Prostate gland (tissue), 2 donors: Measurements from ENCODE around the gene WDR83.

Source experiments
- CTCF ChIP-seq, 4 experiments: fragments of 200-600 bp in 2 of 4; fragments of 450-650 bp in 2 of 4; sonication (generic) in 2 of 4; IDR thresholded peaks; 1 replicate in 3 of 4; 2 replicates in 1 of 4; pipeline ENCODE4 v1.5.1; 2016 to 2019; ENCODE audit warnings: antibody characterized with exemption in 4 of 4, mild to moderate bottlenecking in 2 of 4, moderate library complexity in 2 of 4
- POLR2A ChIP-seq: fragments of 450-650 bp; IDR thresholded peaks from one replicate; pipeline ENCODE4 v1.6.1; 2016; ENCODE audit warnings: antibody characterized with exemption, mild to moderate bottlenecking
- POLR2AphosphoS5 ChIP-seq: sonication (generic); formaldehyde crosslinking; IDR thresholded peaks from one replicate; pipeline ENCODE4 v1.6.1; 2017; ENCODE audit warnings: antibody characterized with exemption

GRCh38 chr19:12669270-12670158 lies 2.9 kb downstream of the WDR83 start:
- TF ChIP-seq CTCF (IDR thresholded peaks at IDR 0.05) (peak in 2 of 4 experiments; percentile 13 to 14), POLR2AphosphoS5 (peak; percentile 86), POLR2A (no peak)
